Hematopoietic multipotent progenitor cell treated with erythropoietin and hydrocortisone succinate and interleukin-3 and kit ligand, for 4 days (in vitro differentiated cells): ENCODE data around the gene CAPZB.
"Not testable (repeated sequence)": the region's sequence is repeated elsewhere in the genome, so short reads cannot be mapped to it uniquely, and the experiment has no call there.

ENCODE experiments used
- DNase-seq: peaks from one replicate; pipeline ENCODE4 v3.0.0-alpha.2; 2015

The CAPZB gene

GRCh38 chr1:19485362-19486187 lies at the start of gene CAPZB:
TSS of gene CAPZB (minus strand) at chr1:19485539. CDS start at chr1:19485438, 101 bp downstream.
- peak; percentile 96 for DNase-seq

- DNase-seq, result peak; percentile 13
Observed at GRCh38 chr1:19534281-19534680, 48.9 kb upstream of the CAPZB start.

- DNase-seq, result no peak
Observed at GRCh38 chr1:19533626-19534025, 48.3 kb upstream of the CAPZB start.

- DNase-seq, result no peak
Observed at GRCh38 chr1:19532519-19532918, 47.2 kb upstream of the CAPZB start.

GRCh38 chr1:19529664-19530063 lies 44.3 kb upstream of the CAPZB start:
- DNase-seq, result no peak

- no peak for DNase-seq
Observed at GRCh38 chr1:19528438-19528837, 43.1 kb upstream of the CAPZB start.

- no peak for DNase-seq
Observed at GRCh38 chr1:19525607-19526545, 40.5 kb upstream of the CAPZB start.

GRCh38 chr1:19524791-19525190 lies 39.5 kb upstream of the CAPZB start:
- DNase-seq, result no peak

- DNase-seq, result not testable (repeated sequence)
Observed at GRCh38 chr1:19522570-19522969, 37.2 kb upstream of the CAPZB start.

GRCh38 chr1:19521411-19521810 lies 36.1 kb upstream of the CAPZB start:
- no peak for DNase-seq

GRCh38 chr1:19517017-19517416 lies 31.7 kb upstream of the CAPZB start:
- no peak for DNase-seq

GRCh38 chr1:19515201-19515600 lies 29.9 kb upstream of the CAPZB start:
- no peak for DNase-seq

- no peak for DNase-seq
Observed at GRCh38 chr1:19514391-19514831, 29.1 kb upstream of the CAPZB start.

- no peak for DNase-seq
Observed at GRCh38 chr1:19512545-19512944, 27.2 kb upstream of the CAPZB start.

- DNase-seq, result peak; percentile 52
Observed at GRCh38 chr1:19511116-19511515, 25.8 kb upstream of the CAPZB start.

GRCh38 chr1:19509647-19510046 lies 24.3 kb upstream of the CAPZB start:
- not testable (repeated sequence) for DNase-seq

GRCh38 chr1:19507516-19507915 lies 22.2 kb upstream of the CAPZB start:
- no peak for DNase-seq

GRCh38 chr1:19505693-19506457 lies 20.5 kb upstream of the CAPZB start:
- DNase-seq, result peak; percentile 81

- DNase-seq, result no peak
Observed at GRCh38 chr1:19504796-19505692, 19.7 kb upstream of the CAPZB start.

- DNase-seq, result not testable (repeated sequence)
Observed at GRCh38 chr1:19502284-19502683, 16.9 kb upstream of the CAPZB start.

GRCh38 chr1:19499887-19500286 lies 14.5 kb upstream of the CAPZB start:
- DNase-seq, result not testable (repeated sequence)

GRCh38 chr1:19497443-19497842 lies 12.1 kb upstream of the CAPZB start:
- DNase-seq, result not testable (repeated sequence)
